Measurements from ENCODE around the gene POLE.

The POLE gene

GRCh38 chr12:132625731-132626430, 61.3 kb downstream of the POLE start:
- no peak for DNase-seq

DNA sequence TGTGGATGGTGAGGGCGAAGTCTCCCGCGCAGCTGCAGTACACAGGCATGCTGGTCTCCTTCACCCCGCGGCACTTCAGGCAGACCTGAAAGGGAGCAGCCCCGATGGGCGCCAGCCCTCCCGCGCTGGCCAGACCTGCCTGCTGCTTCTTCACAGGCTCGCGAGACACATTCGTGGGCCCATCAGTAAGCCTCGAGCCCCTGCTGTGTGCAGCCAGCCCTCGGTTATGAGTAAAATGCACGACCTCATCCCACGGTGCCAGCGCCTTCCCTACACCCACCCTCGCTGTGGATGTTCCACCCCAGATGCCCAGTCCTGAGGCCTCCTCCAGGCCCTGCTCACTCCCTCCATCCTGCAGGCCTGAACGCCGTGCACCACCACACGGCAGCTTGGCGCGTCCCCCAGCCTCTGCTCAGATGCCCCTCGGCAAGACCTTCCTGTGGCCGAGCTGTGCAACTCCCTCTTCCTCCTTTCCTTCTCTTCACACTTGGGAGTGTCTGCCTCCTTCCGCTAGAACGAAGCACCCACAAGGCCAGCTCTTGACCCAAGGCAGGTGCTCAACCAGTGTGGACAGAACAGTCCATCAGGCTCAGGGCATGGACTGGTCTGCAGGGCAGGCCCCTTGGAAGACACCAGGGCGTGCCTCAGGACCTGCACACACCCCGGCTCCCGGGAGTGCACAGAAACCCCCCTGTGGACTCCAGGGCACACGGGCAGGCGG, 62.1 kb downstream of the POLE start:
- DNase-seq = no peak

- DNase-seq = no peak
Observed at GRCh38 chr12:132624186-132624855, 62.8 kb downstream of the POLE start.

DNA sequence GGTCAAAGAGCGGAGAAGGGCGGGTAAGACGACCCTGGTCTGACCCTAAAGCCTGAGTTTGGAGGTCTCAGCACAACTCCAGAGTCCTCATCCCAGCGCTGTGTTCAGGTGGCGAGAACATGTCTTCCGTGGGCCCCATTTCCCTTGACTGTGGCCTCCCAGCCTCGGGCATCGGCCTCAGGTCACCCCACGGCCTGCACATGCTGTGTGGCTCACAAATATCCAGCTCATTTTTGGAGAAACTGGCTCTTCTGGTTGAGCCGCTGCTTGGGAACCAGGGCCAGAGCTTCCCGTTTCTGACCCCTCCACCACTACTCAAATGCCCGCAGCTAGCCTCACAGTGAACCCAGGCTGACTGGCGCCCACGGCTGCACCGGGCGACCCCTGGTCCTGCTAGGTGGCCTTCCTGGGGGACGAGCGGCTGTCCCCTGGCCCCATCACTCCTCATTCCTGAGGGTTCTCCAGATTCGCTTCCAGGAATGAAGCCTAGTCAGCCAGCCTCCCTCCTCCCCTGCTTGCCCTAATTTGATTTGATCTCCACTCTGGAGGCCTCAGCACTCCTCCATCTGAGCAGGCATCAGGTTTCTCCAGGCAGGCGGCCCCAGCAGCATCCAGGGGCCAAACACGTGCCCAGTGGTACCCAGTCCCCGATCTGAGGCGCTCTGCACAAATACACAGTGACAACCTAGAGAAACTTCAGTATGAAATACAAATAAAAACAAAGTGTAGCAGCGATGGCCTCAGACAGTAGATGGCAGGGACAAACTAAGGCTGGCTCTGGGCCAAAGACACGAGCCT, 63.9 kb downstream of the POLE start:
- DNase-seq = no peak

- no peak for DNase-seq
Observed at GRCh38 chr12:132622437-132623071, 64.6 kb downstream of the POLE start.

DNA sequence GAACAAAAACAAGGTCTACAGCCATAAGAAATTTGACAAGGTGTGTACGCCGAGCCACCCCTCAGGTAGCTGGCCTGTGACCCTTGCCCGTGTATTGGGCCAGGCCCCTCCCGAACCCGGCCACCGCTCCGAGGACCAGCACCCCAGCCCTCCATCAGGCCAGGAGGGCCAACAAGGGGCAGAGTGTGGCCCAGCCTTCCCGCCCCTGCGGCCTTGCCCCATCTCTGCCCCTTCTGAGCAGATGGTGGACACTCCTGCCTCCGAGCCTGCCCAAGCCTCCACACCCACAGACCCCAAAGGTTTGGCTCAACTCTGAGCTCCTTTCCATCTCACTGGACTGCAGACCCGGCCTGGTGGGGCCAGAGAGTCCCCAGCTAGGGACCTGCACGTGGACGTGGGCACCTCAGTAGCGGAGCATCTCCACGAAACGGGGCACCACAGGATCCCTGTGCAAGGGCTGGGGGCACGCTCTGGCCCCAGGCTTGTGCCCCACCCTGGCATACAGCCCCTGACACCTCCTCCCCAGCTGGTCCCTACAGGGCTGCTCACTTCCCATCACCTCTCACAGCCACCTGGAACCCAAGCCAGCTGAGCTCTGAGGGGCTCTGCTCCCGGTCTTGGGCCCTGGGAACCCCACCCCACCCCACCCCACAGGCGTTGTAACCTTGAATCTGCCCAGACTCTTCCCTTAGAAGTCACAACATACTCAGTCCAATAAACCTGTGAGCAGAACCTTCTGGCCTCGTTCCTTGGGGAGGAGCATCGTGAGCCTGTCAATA, 65.3 kb downstream of the POLE start:
- DNase-seq = no peak

- no peak for DNase-seq
Observed at GRCh38 chr12:132620899-132621656, 66.1 kb downstream of the POLE start.

DNA sequence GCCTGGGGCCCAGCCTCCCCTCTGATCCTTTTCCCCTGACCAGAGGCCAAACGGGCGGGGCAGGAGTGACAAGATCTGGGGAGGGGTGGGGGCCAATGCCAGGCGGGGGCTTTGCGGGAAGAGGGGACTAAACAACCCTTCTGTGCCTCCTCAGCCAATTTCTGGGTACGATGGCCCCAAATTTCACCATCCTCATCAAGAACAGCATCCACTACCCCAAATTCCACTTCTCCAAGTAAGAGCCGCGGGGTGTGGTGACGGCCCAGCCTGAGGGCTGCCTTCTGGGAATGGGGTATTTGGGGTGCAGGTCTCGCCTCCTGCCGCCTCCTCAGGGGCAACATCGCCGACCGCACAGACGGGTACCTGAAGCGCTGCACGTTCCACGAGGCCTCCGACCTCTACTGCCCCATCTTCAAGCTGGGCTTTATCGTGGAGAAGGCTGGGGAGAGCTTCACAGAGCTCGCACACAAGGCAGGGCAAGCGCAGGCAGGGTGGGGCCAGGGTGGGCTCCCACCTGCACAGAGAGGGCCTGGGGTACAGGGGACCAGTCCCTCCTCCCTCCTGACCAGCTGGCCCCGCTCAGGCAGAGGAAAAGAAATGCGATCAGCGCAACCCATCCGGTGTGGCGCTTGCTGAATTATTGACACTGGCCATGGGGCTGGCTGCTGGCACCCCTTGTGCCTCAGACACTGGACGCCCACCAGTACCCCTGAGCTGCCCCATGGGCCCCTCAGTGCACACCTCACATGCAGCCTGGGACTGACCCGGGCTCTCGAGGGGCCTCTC, 66.8 kb downstream of the POLE start:
- DNase-seq = no peak

- DNase-seq = no peak
Observed at GRCh38 chr12:132619386-132620112, 67.6 kb downstream of the POLE start.

- no peak for DNase-seq
Observed at GRCh38 chr12:132619071-132619385, 68.1 kb downstream of the POLE start.

DNA sequence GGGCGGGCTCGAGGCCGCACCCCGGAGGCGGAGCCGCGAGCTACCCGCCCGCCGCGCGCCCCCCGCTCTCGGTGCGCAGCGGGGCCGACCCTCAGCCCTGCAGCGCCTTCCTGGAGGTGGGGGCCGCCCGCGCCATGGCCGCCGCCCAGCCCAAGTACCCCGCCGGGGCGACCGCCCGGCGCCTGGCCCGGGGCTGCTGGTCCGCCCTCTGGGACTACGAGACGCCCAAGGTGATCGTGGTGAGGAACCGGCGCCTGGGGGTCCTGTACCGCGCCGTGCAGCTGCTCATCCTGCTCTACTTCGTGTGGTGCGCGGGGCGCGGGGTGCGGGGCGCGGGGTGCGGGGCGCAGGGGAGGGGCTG, 68.5 kb downstream of the POLE start, which contains the start of gene P2RX2:
Gene P2RX2, plus strand, starts transcription at position 94 of the 361 bp plus-strand sequence. Its CDS starts 41 bp downstream, at position 135.
- DNase-seq = no peak

DNA sequence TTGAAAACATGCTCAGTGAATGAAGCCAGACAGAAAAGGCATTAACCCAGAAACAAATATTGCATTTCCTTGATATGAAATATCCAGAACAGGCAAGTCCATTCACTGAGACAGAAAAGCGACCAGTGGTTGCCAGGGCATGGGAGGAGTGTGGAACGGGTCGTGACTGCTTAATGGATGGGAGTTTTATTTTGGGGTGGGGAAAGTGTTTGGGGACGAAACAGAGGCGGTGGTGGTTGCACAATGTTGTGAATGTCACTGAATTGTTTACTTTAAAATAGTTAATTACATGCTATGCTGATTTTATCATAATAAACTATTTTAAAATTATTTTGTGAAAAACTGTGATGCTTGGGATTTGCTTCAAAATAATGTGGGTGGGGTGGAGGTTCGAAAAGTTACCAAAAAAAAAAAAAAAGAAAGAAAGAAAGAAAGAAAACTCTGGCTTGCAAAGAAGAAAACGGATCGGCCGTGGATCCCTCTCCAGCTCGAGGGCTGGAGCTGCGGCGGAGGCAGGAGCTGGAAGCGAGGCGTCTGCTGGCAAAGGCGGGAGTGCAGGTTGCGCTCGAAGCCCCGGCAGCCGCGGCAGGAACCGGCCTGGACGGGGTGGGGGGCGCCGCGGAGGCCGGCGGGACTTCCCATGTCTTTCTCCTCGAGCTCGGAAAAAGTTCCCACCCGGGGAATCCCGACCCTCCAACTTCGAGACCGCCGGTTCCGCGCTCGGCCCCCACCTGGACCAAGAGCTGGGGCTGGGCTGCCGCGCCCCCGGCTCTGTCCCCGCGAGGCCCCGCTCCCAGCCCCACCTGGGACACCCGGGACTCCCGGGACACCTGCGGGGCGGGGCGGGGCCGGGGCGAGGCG, 69.1 kb downstream of the POLE start:
- DNase-seq = no peak

- no peak for DNase-seq
Observed at GRCh38 chr12:132617135-132617701, 69.9 kb downstream of the POLE start.

DNA sequence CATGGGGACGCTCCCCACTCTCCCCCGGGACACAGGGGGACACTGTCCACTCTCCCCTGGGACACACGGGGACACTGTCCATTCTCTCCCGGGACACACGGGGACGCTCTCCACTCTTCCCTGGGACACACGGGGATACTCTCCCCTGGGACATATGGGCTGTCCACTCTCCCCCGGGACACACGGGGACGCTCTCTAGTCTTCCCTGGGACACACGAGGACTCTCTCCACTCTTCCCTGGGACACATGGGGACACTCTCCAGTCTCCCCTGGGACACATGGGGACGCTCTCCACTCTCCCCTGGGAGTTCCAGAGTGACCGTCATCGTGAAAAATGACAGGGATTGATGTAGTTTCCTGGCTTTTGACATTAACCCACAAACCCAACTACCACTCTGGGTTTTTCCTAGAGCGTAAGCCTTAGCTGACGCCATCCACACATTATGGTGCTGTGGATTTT, 71.5 kb downstream of the POLE start:
- DNase-seq = no peak

DNA sequence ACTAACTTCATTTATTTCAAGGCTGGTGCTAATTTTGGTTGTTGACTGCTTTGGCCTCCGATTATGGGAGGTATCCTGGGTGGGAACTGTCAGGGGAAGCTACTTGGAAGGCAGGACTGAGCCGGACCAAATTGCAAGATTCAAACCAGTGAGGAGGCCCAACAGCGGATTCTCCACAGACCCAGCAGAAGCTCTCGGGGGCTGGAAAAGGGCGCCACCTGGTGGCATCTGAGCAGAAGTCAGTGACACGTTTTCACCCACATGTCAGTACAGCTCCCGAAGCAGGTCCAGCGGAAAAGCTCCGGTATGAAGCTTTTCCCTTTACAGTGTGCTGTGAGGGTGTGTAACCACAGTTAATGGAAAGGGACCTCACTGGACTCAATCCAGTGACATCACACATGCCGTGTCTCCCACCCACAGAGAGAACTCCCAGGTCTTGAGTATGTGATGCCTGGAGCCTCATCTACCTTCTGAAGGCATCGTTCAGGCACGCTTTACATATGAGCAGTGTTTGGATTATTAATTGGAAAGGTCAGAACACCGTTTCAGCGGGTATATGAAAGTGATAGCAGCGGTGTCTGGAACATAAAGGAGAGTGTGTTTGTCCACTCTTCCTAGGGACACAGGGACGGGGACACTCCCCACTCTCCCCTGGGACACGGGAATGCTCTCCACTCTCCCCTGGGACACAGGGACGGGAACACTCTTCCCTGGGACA, 72.1 kb downstream of the POLE start:
- peak; percentile 64 to 75 for DNase-seq

DNA sequence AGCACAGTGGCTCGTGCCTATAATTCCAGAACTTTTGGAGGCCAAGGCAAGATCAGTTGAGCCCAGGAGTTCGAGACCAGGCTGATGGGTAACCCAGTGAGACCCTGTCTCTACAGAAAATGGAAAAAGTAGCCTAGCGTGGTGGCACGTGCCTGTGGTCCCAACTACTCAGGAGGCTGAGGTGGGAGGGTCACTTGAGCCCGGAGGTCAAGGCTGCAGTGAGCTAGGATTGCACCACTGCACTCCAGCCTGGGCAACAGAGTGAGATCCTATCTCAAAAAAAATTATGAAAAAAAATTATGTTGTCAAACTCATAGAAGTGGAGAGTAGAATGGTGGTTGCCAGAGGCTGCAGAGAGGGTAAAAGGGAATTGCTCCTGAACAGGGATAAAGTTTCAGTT, 73.1 kb downstream of the POLE start:
- no peak for DNase-seq

DNA sequence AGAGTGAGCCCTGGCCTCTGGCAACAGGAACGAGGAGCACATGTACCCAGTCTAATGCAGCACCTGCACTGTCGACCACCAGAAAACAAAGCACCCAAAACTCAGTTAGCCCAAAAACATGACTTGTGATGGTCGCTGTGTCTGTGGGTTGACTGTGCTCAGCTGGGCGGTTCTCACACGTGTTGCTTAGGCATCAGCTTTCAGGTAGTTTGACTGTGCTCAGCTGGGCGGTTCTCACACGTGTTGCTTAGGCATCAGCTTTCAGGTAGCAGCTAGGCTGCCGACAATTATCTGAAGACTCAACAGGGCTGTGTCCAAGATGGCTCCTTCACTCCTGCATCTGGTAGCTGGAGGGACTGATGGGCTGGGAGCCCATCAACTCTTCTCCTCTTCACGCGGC, 75.5 kb downstream of the POLE start:
- no peak for DNase-seq

Data from NCI-H187 (cell line).